Keratinocyte (primary cell): Measurements from ENCODE around the gene SELPLG. TPM values are rescaled to one million over a fixed set of nuclear protein-coding genes. Genes with fewer than 3 reads are reported as not detected.

ENCODE experiments used
- DNase-seq: peaks from one replicate; pipeline ENCODE4 v3.0.0-alpha.2; 2011; ENCODE audit warnings: low read depth, missing footprints, low spot score
- FAIRE-seq: peaks from 2 replicates; lab custom pipeline; 2011; peaks lifted over from hg19 to GRCh38; lab: Jason Lieb, UNC
- H2AFZ ChIP-seq: 2 replicates; pipeline ENCODE4 v1.6.0; 2012; ENCODE audit warnings: low read length, control low read depth, inconsistent platforms; ENCODE audit not compliant: control insufficient read depth
- H3K27ac ChIP-seq: 2 replicates; pipeline ENCODE4 v1.5.1; 2011; ENCODE audit warnings: low read length; ENCODE audit not compliant: control insufficient read depth, insufficient read depth
- H3K27me3 ChIP-seq: 3 replicates; pipeline ENCODE4 v1.6.0; 2011; ENCODE audit warnings: low read length; ENCODE audit not compliant: control insufficient read depth, insufficient read depth; ENCODE audit errors: extremely low read depth
- H3K36me3 ChIP-seq, 2 experiments: 2 replicates in 1 of 2; 3 replicates in 1 of 2; pipeline ENCODE4 v1.5.1; 2011; ENCODE audit warnings: low read length in 2 of 2, mild to moderate bottlenecking in 1 of 2; ENCODE audit not compliant: control insufficient read depth in 2 of 2, insufficient read depth in 2 of 2; ENCODE audit errors: extremely low read depth in 1 of 2
- H3K4me1 ChIP-seq: 3 replicates; pipeline ENCODE4 v1.5.1; 2011; ENCODE audit warnings: low read length; ENCODE audit not compliant: control insufficient read depth, insufficient read depth; ENCODE audit errors: extremely low read depth
- H3K4me2 ChIP-seq: 3 replicates; pipeline ENCODE4 v1.6.0; 2011; ENCODE audit warnings: low read depth, low read length; ENCODE audit not compliant: control insufficient read depth, insufficient read depth; ENCODE audit errors: extremely low read depth
- H3K4me3 ChIP-seq, 3 experiments: fragments of 200-600 bp in 1 of 3; sonication (generic) in 1 of 3; 2 replicates in 2 of 3; 3 replicates in 1 of 3; pipeline ENCODE4 v1.5.1; 2011 to 2016; ENCODE audit warnings: low read length in 3 of 3, mild to moderate bottlenecking in 3 of 3, control low read depth in 2 of 3, inconsistent platforms in 1 of 3, low read depth in 1 of 3, mixed read lengths in 1 of 3, mixed run types in 1 of 3, moderate library complexity in 1 of 3; ENCODE audit not compliant: control insufficient read depth in 2 of 3, insufficient read depth in 2 of 3; ENCODE audit errors: extremely low read depth in 1 of 3
- H3K79me2 ChIP-seq: 2 replicates; pipeline ENCODE4 v1.6.0; 2012; ENCODE audit warnings: low read length; ENCODE audit not compliant: control insufficient read depth, insufficient read depth
- H3K9ac ChIP-seq: 3 replicates; pipeline ENCODE4 v1.6.0; 2011; ENCODE audit warnings: low read length; ENCODE audit not compliant: control insufficient read depth, insufficient read depth; ENCODE audit errors: extremely low read depth
- H3K9me1 ChIP-seq: 3 replicates; pipeline ENCODE4 v1.6.0; 2011; ENCODE audit warnings: low read length; ENCODE audit not compliant: control insufficient read depth, insufficient read depth; ENCODE audit errors: extremely low read depth
- H3K9me3 ChIP-seq: 2 replicates; pipeline ENCODE4 v1.5.1; 2012; ENCODE audit warnings: low read depth, low read length; ENCODE audit not compliant: control insufficient read depth
- H4K20me1 ChIP-seq: 3 replicates; pipeline ENCODE4 v1.6.0; 2011; ENCODE audit warnings: low read length; ENCODE audit not compliant: control insufficient read depth, insufficient read depth; ENCODE audit errors: extremely low read depth
- EZH2 ChIP-seq: IDR thresholded peaks from one replicate; pipeline ENCODE4 v1.6.1; 2012; ENCODE audit warnings: inconsistent platforms, mild to moderate bottlenecking, low read length, moderate library complexity
- dilution Hi-C: fragments of 300-500 bp; cut with MboI; formaldehyde crosslinking; loops from one replicate; pipeline ENCODE4 v1.7.0; 2020; ENCODE audit warnings: low sequenced_read_pairs; ENCODE audit not compliant: extremely low pct_ligation_motif_present
- polyA plus RNA-seq, 5 experiments: library from polyadenylated mRNA; depleted of rRNA in 3 of 5; stranded (reverse) in 3 of 5; stranded (forward) in 1 of 5; unstranded in 1 of 5; fragments of >200 nt; gene quantifications; 1 replicate in 1 of 5; 2 replicates in 3 of 5; 3 replicates in 1 of 5; pipeline versions ENCODE4 v1.2.1 to v1.2.3, GENCODE V29; 2011 to 2012; ENCODE audit warnings: missing spikeins in 2 of 5, low read depth in 1 of 5, low replicate concordance in 1 of 5
- TF ChIP-seq, protein P1 (sequence below), 3 experiments: IDR thresholded peaks in 1 of 3; conservative IDR thresholded peaks in 1 of 3; optimal IDR thresholded peaks in 1 of 3; 2 replicates in 2 of 3; 3 replicates in 1 of 3; pipeline versions ENCODE3 to v1.5.1; 2011; ENCODE audit warnings: low read length in 3 of 3, mild to moderate bottlenecking in 3 of 3, moderate library complexity in 2 of 3, control low read depth in 1 of 3, inconsistent platforms in 1 of 3; ENCODE audit not compliant: insufficient read depth in 2 of 3; ENCODE audit errors: extremely low read depth in 1 of 3

Gene SELPLG
- polyA plus RNA-seq, 1 donor (not counting 4 experiments of a cell fraction or from before 2014, with no cell fraction given) = 0.80 TPM

DNA sequence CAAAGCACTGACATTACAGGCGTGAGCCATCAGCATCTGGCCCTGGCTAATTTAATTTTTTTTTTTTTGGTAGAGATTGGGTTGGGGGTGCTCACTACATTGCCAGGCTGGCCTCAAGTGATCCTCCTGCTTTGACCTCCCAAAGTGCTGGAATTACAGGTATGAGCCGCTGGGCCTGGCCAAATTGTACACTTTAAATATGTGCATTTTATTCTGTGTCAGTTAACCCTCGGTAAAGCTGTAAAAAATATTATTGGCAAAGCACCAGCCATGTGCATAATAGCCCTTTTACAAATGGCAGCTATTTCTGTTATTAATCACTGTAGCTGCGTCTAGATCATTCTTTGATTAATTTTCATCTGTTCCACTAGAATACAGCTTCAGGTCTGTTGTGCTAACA, 47.8 kb downstream of the SELPLG start:
- Histone ChIP-seq H3K4me1 (no peaks in the 10 kb centered on the region), H3K4me3 (no peak overlapping the region), H3K9ac (no peak overlapping the region), H3K9me1 (no peaks in the 10 kb centered on the region), H3K36me3 (no peaks in the 10 kb centered on the region), H4K20me1 (no peaks in the 10 kb centered on the region), H3K4me2 (no peak overlapping the region), H3K9me3 (no peaks in the 10 kb centered on the region), H3K27ac (no peak overlapping the region), H3K79me2 (no peaks in the 10 kb centered on the region), H2AFZ (no peak overlapping the region), H3K27me3 (peaks cover 22% of the 10 kb centered on the region)
- FAIRE-seq = no peak
- TF ChIP-seq EZH2 = no peak
- TF ChIP-seq, protein P1, sequence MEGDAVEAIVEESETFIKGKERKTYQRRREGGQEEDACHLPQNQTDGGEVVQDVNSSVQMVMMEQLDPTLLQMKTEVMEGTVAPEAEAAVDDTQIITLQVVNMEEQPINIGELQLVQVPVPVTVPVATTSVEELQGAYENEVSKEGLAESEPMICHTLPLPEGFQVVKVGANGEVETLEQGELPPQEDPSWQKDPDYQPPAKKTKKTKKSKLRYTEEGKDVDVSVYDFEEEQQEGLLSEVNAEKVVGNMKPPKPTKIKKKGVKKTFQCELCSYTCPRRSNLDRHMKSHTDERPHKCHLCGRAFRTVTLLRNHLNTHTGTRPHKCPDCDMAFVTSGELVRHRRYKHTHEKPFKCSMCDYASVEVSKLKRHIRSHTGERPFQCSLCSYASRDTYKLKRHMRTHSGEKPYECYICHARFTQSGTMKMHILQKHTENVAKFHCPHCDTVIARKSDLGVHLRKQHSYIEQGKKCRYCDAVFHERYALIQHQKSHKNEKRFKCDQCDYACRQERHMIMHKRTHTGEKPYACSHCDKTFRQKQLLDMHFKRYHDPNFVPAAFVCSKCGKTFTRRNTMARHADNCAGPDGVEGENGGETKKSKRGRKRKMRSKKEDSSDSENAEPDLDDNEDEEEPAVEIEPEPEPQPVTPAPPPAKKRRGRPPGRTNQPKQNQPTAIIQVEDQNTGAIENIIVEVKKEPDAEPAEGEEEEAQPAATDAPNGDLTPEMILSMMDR (optimal IDR thresholded peaks at IDR 0.05 in 1 of 3, IDR thresholded peaks at IDR 0.05 in 1 of 3, conservative IDR thresholded peaks at IDR 0.05 in 1 of 3; ENCODE audit: extremely low read depth in 1 of 3, insufficient read depth in 2 of 3, low read length in 3 of 3) = no peak
- dilution Hi-C loops = no loop called here
- no peak for DNase-seq

DNA sequence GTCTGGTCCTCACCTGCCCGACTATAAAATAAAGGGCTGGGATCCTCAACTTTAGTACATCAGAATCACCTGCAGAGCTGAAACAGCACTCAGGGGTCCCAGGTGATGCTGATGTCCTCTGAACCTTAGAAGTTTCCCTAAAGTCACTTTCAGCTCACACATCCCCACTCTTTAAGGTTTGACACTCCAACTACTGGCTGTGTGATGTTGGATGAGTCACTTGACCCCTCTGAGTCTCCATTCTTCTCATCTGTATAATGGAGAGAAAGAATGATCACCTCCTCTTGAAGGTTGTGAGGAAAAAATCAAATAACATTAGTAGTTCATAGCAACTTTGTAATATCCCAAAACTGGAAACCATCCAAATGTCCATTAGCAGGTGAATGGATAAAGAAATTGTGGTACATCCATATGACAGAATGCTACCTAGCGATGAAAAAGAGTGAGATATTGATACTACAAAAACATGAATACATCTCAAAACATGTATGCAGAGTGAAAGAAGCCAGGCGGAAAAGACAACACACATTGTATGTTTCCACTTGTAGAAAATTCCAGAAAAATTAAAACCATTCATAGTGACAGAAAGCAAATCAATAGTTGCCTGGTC, 49.1 kb downstream of the SELPLG start:
- TF ChIP-seq, protein P1 (optimal IDR thresholded peaks at IDR 0.05 in 1 of 3, IDR thresholded peaks at IDR 0.05 in 1 of 3, conservative IDR thresholded peaks at IDR 0.05 in 1 of 3; ENCODE audit: extremely low read depth in 1 of 3, insufficient read depth in 2 of 3, low read length in 3 of 3) = no peak
- TF ChIP-seq EZH2 = no peak
- Histone ChIP-seq H3K9ac (no peak overlapping the region), H3K4me1 (no peaks in the 10 kb centered on the region), H3K9me3 (no peaks in the 10 kb centered on the region), H2AFZ (no peak overlapping the region), H3K4me2 (no peak overlapping the region), H3K27ac (no peak overlapping the region), H3K4me3 (no peak overlapping the region), H3K27me3 (peaks cover 19% of the 10 kb centered on the region), H3K79me2 (no peaks in the 10 kb centered on the region), H3K9me1 (no peaks in the 10 kb centered on the region), H4K20me1 (no peaks in the 10 kb centered on the region), H3K36me3 (no peaks in the 10 kb centered on the region)
- dilution Hi-C loops = no loop called here
- FAIRE-seq = no peak
- DNase-seq = no peak
